Measurements from ENCODE around the gene ANKS1B.

DNA sequence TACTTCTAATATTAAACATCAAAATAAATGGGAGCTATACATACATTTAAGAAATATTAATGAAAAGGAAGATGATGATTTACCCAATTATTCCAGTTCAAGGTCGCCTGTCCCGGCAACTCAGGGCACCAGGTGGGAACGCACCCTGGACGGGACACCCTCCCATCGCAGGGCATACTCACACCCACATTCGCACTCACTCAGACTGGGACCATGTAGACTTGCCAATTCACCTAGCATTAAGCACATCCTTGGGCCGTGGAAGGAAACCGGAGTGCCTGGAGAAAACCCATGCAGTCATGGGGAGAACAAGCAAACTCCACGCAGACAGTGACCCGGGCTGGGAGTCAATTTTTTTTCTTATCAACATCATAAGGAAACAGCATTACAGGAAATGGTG lies 864.8 kb downstream of the ANKS1B start:
- TF ChIP-seq, protein P1, sequence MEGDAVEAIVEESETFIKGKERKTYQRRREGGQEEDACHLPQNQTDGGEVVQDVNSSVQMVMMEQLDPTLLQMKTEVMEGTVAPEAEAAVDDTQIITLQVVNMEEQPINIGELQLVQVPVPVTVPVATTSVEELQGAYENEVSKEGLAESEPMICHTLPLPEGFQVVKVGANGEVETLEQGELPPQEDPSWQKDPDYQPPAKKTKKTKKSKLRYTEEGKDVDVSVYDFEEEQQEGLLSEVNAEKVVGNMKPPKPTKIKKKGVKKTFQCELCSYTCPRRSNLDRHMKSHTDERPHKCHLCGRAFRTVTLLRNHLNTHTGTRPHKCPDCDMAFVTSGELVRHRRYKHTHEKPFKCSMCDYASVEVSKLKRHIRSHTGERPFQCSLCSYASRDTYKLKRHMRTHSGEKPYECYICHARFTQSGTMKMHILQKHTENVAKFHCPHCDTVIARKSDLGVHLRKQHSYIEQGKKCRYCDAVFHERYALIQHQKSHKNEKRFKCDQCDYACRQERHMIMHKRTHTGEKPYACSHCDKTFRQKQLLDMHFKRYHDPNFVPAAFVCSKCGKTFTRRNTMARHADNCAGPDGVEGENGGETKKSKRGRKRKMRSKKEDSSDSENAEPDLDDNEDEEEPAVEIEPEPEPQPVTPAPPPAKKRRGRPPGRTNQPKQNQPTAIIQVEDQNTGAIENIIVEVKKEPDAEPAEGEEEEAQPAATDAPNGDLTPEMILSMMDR (IDR thresholded peaks at IDR 0.05 in 2 of 3, conservative IDR thresholded peaks at IDR 0.05 in 1 of 3; ENCODE audit: borderline replicate concordance in 1 of 3, insufficient read depth in 1 of 3, low read depth in 2 of 3, low read length in 2 of 3), result no peak
- TF ChIP-seq RAD21 (IDR thresholded peaks at IDR 0.05; ENCODE audit: low read depth) (no peak), CEBPB (IDR thresholded peaks at IDR 0.05; ENCODE audit: low read depth) (no peak), EZH2 (IDR thresholded peaks at IDR 0.05) (no peak), EZH2phosphoT487 (IDR thresholded peaks at IDR 0.05; ENCODE audit: borderline replicate concordance) (no peak), ZNF274 (IDR thresholded peaks at IDR 0.05; ENCODE audit: low read depth, low read length) (no peak), POLR2AphosphoS5 (IDR thresholded peaks at IDR 0.05; ENCODE audit: low read depth, low read length) (no peak), POLR2A (IDR thresholded peaks at IDR 0.05; ENCODE audit: borderline replicate concordance, extremely low read depth, insufficient read depth, insufficient read length) (no peak)
- TF ChIP-seq, protein P2, sequence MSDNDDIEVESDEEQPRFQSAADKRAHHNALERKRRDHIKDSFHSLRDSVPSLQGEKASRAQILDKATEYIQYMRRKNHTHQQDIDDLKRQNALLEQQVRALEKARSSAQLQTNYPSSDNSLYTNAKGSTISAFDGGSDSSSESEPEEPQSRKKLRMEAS (IDR thresholded peaks at IDR 0.05), result no peak

Measured in HCT116 (cell line).